SH-SY5Y (cell line): ENCODE measurements around the gene KCNH2.

Experiments used
- GATA2 ChIP-seq: IDR thresholded peaks from 2 replicates; pipeline ENCODE4 v1.6.1; 2011; ENCODE audit warnings: mild to moderate bottlenecking, low read depth, low read length
- GATA3 ChIP-seq: IDR thresholded peaks from 2 replicates; pipeline ENCODE4 v1.6.1; 2011; ENCODE audit warnings: low read depth, mild to moderate bottlenecking, low read length, moderate library complexity

Gene KCNH2

GRCh38 chr7:151015967-151016366 is 37.8 kb upstream of the KCNH2 start:
- TF ChIP-seq GATA3 (no peak), GATA2 (no peak)

DNA sequence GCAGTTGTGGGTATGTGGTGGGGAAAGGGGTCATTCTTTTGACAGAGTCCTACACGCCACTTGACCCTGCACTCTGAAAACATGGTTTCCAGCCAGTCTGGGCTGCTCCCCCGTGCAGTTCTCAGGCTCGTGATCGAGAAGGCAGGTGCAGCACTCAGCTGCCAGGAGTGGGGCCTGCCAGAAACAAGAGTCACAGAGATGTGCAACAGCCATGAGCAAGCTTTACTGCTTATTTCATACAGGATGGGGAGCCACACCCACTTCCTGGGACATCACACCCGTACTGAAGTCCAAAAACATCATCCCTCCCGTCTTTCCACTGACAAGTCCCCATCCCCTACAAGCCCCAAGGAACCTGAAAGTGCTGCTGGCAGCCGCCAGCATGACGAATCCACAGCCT is 36.8 kb upstream of the KCNH2 start:
- no peak for TF ChIP-seq GATA3
- no peak for TF ChIP-seq GATA2

GRCh38 chr7:151013733-151014497 is 35.8 kb upstream of the KCNH2 start:
- TF ChIP-seq GATA2 (no peak), GATA3 (no peak)

DNA sequence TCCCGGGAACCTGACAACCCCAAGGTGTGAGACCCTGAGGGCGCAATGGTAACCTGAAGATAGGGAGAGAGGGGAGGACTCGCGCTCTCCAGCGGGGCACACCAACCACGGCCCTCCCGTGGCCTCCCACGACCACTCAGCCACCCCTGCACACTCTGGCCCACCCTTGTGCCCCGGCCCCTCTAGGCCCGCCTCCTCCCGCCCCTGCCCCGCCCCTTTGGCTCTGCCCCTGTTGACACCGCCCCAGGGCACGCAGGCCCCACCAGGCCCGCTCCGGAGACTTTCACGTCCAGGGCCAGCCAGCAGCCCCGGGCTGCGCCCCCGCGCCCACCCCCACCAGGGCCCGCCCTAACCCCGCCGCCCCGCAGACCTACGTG is 35.2 kb upstream of the KCNH2 start:
- TF ChIP-seq GATA3 (no peak), GATA2 (no peak)

DNA sequence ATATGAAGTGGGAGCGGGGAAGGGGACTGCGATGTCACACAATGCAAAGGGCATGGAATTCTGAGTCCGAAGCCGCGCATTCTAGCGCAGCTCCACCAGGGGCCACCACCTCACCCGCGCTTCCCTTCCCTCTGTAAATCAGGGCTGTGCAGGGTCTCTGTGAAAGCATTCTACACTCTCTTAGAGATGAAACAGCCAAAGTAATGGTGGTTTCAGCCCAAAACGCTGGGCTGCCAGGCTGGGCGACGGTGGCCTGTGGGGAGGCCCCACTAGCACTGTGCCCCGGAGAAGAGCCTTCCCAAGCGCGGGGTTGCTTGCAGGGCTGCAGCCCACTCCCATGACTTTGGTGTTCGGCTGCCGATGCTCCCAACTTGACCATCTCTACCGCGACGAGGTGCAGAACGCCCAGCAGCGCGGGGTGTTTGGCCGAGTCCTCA is 34.8 kb upstream of the KCNH2 start:
- TF ChIP-seq GATA2 = no peak
- TF ChIP-seq GATA3 = no peak

DNA sequence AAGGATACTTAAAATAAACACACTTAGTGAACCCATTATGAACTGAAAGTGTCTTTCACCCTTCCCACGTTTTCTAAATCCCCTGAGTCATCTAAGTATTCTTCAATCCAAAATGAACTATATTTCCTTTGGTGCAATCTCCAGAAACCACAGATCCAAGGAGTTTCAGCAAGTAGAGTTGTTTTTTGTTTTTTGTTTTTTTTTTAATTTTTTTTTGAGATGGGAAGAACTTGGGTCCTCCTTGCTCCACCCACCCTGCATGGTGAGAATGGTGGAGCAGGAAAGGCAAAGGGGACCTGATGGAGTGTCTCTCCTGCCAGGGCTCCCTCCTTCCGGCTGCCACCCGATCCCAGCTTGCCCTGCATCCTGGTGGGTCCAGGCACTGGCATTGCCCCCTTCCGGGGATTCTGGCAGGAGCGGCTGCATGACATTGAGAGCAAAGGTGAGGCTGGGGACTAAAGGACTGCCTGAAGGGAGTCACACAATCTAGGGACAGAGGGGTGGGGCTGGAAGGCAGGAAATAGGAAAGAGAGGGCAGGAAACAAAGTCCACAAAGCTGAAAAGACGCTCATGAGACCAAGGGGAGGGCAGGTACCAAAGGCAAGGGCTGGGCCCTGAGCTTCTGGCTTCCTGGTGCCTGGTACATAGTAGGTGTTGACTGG is 34.0 kb upstream of the KCNH2 start:
- TF ChIP-seq GATA2 = no peak
- no peak for TF ChIP-seq GATA3

- TF ChIP-seq GATA3 = no peak
- TF ChIP-seq GATA2 = no peak
These were observed 32.9 kb upstream of the KCNH2 start for GRCh38 chr7:151011097-151011409.

DNA sequence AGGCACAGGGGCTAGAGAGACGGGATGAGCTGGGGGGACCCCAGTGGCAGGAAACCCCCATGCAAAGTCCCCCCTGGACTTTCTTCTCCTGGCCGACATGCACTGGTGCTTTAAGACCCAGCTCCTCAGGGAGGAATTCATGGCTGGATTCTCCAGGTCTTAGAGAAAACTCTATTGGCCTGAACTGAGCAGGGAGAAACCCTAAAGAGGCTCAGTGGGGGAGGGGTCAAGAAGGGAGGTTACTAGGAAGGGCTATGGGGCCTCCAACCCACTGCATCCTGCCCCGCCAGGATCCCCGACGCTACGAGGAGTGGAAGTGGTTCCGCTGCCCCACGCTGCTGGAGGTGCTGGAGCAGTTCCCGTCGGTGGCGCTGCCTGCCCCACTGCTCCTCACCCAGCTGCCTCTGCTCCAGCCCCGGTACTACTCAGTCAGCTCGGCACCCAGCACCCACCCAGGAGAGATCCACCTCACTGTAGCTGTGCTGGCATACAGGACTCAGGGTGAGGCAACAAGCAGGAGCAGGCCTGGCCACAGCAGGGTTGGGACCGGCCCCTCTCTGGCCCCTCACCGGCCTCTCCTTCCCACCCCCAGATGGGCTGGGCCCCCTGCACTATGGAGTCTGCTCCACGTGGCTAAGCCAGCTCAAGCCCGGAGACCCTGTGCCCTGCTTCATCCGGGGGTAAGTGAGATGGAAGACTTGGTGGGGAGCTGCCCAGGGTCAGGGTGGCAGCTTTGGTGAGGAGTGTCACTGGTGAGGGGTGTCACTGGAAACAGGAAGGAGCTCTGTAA is 32.4 kb upstream of the KCNH2 start:
- TF ChIP-seq GATA3 (no peak), GATA2 (no peak)

- TF ChIP-seq GATA3 = no peak
- TF ChIP-seq GATA2 = no peak
These were observed 31.9 kb upstream of the KCNH2 start for GRCh38 chr7:151010037-151010306.

DNA sequence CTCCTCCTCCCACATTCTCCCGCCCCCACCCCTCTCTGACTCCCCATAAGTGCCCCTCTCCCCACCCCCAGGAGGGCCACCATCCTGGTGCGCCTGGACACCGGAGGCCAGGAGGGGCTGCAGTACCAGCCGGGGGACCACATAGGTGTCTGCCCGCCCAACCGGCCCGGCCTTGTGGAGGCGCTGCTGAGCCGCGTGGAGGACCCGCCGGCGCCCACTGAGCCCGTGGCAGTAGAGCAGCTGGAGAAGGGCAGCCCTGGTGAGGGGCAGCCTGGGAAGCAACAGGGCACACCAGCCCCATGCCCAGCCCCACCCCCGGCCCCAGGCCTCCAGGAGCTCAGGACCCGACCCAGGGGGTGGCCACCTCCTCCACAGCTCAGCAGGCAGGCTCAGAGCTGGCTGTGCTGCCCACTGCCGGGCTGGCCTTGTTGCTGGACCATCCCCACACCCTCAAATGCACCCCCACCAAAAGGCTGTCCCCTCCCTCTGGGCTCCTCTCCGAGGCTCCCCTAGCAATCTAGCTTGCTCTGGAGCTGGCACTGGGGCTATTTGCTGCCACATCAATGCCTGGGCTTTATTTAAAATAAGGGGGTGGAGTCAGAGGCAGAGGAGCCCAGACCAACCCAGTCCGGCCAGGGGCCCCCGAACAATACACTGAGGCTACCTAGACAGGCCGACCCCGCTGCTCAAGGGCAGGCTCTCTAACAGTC is 31.4 kb upstream of the KCNH2 start:
- TF ChIP-seq GATA2 (no peak), GATA3 (no peak)

GRCh38 chr7:151008511-151009323 is 30.6 kb upstream of the KCNH2 start:
- no peak for TF ChIP-seq GATA2
- TF ChIP-seq GATA3 = no peak

GRCh38 chr7:151008143-151008510 is 30.0 kb upstream of the KCNH2 start:
- TF ChIP-seq GATA3 (no peak), GATA2 (no peak)

GRCh38 chr7:151007469-151007898 is 29.4 kb upstream of the KCNH2 start:
- no peak for TF ChIP-seq GATA2
- no peak for TF ChIP-seq GATA3

DNA sequence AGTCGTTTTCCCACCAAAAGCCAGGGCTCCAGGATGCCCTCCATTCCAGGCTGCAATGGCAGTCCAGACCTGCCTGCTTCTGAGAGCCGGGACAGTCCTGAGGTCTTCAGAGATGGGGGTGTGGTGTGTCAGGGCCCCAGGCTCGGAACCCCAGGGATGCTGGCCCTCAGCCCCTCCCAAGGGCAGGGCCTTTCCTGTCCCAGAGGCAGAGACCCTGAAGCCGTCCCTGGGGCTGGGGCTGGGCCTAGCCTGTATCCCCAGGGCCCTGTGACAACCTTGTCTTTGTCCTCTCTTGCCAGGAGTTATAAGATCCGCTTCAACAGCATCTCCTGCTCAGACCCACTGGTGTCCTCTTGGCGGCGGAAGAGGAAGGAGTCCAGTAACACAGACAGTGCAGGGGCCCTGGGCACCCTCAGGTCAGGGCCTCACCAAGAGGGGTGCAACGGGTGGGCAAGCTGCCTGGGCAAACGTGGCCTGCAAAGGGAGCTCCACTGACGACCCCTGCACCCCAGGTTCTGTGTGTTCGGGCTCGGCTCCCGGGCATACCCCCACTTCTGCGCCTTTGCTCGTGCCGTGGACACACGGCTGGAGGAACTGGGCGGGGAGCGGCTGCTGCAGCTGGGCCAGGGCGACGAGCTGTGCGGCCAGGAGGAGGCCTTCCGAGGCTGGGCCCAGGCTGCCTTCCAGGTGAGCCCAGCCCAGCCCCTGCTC is 28.6 kb upstream of the KCNH2 start:
- TF ChIP-seq GATA2 (no peak), GATA3 (no peak)
